Uterus (tissue), 2 donors: ENCODE data around the gene LGMN.

Experiments
- POLR2A ChIP-seq, 2 donors: fragments of 450-650 bp; IDR thresholded peaks; one replicate each; pipeline ENCODE4 v1.6.1; 2016; ENCODE audit warnings: antibody characterized with exemption in 2 of 2, mild to moderate bottlenecking in 1 of 2, moderate library complexity in 1 of 2
- TF ChIP-seq, protein P1 (sequence below), 4 experiments: fragments of 200-600 bp in 2 of 4; fragments of 450-650 bp in 2 of 4; sonication (generic) in 2 of 4; IDR thresholded peaks; one replicate each; pipeline ENCODE4 v1.5.1; 2016 to 2019; ENCODE audit warnings: antibody characterized with exemption in 4 of 4, mild to moderate bottlenecking in 2 of 4, moderate library complexity in 1 of 4

GRCh38 chr14:92656306-92657081 is 91.9 kb downstream of the LGMN start:
- TF ChIP-seq, protein P1, sequence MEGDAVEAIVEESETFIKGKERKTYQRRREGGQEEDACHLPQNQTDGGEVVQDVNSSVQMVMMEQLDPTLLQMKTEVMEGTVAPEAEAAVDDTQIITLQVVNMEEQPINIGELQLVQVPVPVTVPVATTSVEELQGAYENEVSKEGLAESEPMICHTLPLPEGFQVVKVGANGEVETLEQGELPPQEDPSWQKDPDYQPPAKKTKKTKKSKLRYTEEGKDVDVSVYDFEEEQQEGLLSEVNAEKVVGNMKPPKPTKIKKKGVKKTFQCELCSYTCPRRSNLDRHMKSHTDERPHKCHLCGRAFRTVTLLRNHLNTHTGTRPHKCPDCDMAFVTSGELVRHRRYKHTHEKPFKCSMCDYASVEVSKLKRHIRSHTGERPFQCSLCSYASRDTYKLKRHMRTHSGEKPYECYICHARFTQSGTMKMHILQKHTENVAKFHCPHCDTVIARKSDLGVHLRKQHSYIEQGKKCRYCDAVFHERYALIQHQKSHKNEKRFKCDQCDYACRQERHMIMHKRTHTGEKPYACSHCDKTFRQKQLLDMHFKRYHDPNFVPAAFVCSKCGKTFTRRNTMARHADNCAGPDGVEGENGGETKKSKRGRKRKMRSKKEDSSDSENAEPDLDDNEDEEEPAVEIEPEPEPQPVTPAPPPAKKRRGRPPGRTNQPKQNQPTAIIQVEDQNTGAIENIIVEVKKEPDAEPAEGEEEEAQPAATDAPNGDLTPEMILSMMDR (IDR thresholded peaks at IDR 0.05): no peak
- no peak for TF ChIP-seq POLR2A (IDR thresholded peaks at IDR 0.05)
